RKO (cell line): Measurements from ENCODE around the gene NDUFA11.
"Not testable (repeated sequence)": the region's sequence is repeated elsewhere in the genome, so short reads cannot be mapped to it uniquely, and the experiment has no call there.

ENCODE experiments used
- DNase-seq: peaks from one replicate; pipeline ENCODE4 v3.0.0-alpha.2; 2016; ENCODE audit warnings: low spot score

NDUFA11 gene

GRCh38 chr19:5889288-5889971 lies 14.2 kb downstream of the NDUFA11 start:
- DNase-seq: no peak

DNA sequence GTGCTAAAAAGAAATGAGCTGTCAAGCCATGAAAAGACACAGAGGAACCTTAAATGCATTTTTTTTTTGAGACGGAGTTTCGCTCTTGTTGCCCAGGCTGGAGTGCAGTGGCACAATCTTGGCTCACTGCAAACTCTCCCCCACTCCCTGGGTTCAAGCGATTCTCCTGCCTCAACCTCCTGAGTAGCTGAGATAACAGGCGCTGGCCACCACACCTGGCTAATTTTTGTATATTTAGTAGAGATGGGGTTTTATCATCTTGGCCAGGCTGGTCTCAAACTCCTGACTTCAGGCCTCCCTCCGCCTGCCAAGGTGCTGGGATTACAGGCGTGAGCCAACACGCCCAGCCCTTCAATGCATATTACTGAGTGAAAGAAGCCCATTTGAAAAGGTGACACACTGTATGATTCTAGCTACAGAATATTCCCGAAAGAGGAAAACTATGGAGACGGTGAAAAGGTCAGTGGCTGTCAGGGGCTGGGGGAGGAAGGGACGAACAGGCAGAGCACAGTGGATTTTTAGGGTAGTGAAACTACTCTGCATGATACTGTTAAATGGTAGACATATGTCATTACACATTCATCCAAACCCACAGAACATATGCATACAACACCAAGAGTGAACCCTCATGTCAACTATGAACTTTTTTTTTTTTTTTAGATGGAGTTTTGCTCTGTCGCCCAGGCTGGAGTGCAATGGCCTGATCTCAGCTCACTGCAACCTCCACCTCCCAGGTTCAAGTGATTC lies 19.4 kb downstream of the NDUFA11 start:
- DNase-seq: not testable (repeated sequence)

DNA sequence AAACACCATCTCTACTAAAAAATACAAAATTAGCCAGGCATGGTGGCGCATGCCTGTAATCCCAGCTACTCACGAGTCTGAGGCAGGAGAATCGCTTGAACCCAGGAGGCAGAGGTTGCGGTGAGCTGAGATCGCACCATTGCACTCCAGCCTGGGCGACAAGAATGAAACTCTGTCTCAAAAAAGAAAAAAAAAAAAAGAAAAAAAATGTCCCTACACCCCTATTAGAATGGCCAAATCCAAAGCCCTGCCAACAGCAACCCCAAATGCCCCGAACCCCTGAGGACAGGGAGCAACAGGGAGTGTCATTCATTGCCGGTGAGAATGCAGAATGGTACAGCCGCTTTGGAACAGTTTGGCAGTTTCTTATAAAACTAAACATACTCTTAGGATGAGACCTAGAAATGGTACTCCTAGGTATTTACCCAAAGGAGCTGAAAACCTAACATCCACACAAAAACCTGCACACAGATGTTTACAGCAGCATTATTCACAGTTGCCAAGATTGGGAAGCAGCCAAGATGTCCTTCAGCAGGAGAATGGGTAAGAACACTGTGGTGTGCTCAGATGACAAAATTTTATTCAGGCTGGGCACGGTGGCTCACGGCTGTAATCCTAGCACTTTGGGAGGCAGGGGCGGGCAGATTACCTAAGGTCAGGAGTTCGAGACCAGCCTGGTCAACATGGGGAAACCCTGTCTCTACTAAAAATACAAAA lies 20.3 kb downstream of the NDUFA11 start:
- DNase-seq: not testable (repeated sequence)

DNA sequence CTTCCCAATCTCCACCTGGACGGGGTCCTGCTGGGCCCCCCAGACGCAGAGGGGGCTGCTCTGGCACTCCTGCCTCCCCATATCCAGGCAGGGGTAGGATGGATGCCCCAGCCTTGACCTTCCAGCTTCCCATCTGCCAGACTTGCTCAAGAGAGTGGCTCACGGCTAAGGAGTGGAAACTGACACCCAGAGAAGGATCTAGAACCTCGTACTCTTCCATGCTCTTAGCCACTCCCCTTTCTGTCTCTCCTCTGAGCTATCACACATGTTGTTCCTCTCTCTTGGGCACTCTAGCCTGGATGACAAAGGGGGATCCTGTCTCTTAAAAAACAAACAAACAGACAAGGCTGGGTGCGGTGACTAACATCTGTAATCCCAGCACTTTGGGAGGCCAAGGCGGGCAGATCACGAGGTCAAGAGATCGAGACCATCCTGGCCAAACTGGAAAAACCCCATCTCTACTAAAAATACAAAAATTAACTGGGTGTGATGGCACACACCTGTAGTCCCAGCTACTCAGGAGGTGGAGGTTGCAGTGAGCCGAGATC lies 21.1 kb downstream of the NDUFA11 start:
- DNase-seq: no peak

- DNase-seq: no peak
These were observed 21.9 kb downstream of the NDUFA11 start for GRCh38 chr19:5881543-5882299.

DNA sequence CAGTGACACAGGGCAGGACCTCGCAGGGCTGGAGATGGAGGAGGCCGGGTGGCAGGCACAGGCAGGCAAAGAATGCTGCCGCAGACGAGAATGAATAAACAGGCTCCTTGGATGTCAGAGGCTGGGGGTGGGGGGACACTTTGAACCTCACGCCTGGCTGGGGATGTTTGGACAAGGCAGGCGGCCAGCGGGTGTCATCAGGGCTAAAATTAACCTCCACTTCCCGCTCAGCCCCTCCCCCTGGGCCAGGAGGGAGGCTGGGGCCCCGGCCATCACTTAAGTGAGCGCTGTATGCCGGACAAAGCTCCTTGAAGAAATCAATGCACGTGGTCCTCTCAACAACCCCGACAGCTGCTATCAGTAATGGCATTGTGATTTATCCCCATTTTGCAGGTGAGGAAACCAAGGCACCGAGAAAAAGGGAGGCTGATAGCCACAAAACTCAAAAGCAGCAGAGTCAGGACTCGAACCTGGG lies 22.9 kb downstream of the NDUFA11 start:
- no peak for DNase-seq

GRCh38 chr19:5880196-5880595 lies 23.4 kb downstream of the NDUFA11 start:
- no peak for DNase-seq

DNA sequence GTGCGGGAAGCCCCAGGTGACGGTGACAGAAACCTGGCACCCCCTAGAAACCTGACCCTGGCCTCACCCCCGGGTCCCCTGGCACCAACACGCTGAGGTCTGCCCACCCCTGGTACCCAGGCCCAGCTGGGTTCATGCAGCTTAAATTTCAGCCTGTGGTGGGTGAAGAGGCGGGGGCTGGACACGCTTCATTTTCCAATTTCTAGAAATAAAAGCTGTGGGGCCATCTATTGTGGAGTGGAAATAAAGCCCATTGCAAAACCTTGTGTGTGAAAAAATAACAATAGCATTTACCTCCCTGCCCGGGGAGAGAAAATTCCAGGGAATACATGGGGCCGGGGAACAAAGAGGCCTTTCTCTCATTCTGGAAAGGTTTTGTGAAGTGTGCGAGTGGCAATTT lies 25.7 kb downstream of the NDUFA11 start:
- no peak for DNase-seq

DNA sequence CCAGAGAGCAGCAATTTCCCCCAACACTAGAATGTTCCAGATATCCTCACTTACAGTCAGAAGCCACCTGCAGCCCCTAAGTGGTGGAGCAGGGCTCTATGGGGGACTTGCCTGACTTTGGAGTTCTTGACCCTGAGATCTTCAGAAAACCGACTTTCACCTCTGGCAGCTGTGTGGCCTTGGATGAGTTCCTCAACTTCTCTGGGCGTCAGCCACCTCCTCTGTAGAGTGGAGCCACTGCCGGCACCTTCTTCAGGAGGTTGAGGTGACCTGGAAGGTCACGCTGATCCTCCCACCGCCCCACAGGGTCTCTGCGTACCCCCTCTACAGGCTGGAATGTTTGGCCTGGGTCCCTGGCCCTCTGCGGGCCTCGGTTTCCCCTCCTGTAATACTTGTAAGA lies 26.2 kb downstream of the NDUFA11 start:
- DNase-seq: no peak

DNA sequence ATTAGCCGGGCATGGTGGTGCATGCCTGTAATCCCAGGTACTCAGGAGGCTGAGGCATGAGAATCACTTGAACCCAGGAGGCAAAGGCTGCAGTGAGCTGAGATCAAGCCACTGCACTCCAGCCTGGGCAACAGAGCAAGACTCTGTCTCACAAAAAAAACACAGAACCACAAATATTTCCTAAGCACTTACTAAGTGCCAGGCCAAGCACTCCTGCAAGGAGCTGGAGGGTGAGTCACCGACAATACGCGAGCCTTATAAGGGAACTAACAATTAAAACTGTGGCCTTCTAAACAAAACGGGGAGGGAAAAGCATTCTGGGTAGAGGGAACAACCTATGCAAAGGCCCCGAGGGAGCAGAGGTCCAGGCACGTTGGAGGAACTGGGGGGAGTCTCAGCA lies 29.1 kb downstream of the NDUFA11 start:
- peak; percentile 57 for DNase-seq

DNA sequence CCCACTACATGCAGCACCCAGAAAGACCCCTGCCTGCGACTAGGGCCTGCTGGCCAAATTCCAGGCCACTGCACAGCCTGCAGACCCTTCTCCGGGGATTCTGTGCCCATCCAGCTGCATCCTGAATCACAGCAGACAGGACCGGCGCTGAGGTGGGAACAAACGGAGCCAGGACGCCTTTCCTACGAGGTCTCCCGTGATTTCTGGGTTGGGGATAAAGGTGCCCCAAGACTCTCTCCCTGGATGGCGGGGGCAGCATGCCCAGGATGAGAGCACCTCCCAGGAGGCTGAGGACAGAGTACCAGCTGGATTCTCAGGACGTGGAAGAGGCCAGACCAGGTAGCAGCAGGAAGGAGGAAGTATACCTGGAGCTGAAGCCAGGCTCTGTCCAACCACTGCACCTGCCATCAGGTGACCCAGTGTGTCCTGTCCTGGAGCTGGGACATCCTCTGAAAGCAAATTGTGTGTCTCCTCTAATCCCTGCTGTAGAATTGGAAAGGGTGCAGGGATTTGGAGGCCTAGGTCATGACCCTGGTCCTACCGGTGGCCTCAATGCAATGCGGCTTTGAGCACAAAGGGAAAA lies 29.9 kb downstream of the NDUFA11 start:
- DNase-seq: no peak

DNA sequence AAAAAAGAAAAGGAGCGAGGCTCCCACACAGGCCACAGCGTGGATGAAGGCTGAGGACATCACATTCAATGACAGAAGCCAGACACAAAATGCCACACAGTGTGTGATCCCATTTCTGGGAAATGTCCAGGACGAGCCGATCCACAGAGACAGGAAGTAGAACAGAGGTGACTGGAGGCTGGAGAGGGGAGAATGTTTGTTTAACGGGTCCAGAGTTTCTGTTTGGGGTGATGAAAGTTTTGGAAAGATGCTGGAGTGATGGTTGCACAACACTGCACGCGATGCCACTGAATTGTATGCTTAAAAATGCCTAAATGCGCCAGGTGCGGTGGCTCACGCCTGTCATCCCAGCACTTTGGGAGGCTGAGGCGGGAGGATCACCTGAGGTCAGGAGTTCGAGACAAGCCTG lies 32.6 kb downstream of the NDUFA11 start:
- no peak for DNase-seq

DNA sequence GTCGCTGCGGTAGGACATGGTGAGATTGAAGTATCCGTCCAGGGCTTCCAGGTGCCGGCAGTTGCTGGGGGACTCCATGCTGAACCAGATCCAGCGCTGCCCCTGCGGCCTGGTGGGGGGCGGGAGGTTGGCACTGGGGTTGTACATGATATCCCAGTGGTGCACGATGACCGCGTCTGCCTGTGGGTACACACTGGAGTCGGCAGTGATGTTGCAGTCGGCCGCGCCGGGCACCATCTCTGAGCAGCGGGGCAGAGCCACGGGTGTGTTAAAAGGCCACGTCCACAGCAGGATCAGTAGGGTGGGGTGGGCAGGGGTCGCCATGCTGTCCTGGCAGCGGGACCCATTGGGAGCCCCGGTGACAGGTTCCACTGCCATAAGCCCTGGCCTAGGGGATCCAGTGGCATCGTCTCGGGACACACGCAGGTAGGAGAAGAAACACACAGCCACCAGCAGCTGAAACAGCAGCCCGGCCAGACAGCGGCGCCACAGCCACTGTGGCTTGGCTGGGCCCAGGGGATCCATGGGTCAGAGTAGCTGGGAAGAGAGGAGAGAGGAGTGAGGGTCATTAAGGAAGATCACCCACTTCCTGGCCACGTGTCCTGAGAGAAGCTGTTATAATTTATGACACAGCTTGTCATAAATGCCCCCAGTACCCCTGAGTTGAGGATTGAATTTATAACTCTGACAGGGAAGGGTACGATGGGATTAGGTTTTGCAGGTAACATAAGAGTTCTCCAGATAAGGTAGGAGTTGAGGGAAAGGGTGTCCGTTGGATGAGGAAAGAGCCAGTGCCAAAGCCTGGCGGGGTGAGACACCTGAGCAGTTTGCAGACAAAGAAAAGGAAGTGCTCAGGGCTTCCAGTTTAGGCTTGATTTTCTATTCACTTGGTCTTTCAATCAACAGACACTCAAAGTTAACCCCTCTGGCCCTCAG lies 36.1 kb downstream of the NDUFA11 start:
- no peak for DNase-seq

DNA sequence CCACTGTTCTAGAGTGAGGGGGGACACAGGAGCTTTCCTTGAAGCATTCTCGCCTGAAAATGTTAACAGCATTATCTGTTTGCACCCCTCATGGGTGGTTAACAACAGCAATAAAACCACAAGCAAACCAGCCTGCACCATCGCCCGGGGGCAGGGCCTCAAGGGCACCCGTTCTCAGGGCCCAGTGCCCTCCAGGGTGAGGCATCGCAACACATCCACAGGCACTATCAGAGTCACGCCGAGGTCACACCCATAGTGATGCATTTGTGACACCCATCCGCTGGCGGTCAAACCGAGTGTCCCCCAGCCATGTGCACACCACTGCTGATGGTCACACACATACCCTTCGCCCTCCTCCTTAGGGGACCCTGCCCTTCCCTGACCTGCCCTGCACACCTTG lies 37.8 kb downstream of the NDUFA11 start:
- DNase-seq: no peak

DNA sequence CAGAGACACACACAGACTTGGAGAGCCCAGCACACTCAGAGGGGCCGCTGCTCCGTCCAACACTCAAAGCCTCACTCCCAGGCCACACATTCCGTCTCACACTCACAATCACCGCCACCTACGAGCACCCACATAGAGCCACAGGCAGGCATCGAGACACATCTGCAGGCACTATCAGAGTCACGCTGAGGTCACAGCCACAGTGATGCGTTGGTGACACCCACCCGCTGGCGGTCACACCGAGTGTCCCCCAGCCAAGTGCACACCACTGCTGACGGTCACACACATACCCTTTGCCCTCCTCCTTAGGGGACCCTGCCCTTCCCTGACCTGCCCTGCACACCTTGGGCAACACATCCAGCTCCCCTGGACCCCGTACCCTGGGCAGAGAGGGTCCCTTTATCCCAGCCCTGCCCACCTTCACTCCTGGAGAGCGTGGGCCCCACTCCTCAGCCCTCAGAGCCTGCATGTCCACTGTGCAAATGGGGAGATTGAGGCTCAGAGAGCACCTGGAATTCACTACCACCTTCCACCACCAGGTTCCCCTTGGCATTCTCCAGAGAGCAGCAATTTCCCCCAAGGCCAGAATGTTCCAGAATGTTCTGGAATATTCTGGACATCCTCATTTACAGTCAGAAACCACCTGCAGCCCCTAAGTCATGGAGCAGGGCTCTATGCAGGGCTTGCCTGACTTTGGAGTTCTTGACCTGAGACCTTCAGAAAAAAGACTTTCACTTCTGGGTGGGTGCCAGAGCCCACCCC lies 38.7 kb downstream of the NDUFA11 start:
- DNase-seq: no peak

DNA sequence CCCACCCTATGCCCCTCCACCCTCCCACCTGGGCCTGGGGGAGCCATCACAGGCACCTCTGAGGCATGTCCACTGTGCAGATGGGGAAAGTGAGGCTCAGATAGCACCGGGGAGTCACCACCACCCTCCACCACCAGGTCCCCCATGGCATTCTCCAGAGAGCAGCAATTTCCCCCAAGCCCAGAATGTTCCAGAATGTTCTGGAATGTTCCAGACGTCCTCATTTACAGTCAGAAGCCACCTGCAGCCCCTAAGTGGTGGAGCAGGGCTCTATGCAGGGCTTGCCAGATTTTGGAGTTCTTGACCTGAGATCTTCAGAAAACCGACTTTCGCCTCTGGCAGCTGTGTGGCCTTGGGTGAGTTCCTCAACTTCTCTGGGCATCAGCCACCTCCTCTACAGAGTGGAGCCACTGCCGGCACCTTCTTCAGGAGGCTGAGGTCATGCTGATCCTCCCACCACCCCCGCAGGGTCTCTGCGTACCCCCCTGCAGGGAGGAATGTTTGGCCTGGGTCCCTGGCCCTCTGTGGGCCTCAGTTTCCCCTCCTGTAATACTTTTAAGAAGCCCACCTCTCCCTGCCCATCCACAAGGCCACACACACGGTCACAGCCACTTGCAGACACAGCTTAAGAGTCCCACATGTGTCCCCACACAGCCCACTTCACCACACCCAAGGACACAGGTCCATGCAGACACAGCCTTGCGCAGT lies 39.4 kb downstream of the NDUFA11 start:
- no peak for DNase-seq

DNA sequence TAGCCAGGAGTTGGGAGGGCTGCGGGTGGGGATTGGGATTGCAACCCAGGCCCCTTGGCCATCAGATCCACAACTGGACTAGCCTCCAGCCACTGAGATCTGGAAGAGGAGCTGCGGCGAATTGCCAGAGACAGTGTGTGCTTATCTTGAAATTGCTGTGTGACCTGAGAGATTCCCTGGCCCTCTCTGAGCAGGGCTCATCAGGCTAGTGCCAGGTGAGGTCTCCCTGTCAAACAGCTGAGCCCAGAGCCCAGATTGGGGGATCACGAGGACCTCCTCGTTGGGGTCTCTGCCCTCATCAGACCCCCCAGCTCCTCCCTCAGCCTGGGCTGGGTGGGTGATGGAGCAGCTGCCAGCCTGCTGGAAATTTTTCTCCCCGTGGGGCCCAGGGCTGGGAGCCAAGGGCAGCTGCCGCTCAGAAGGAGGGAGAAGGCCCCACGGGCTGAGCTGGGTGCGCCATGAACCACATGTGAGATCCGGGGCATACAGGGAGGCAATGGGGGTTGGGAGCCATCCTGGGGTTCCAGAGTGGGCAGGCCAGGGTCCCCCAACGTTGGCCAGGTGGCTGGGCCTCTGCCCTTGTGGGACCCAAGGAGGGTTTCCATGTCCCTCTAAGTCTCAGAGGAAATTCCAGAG lies 40.4 kb downstream of the NDUFA11 start:
- no peak for DNase-seq
